ENCODE data around the gene NRL. TPM values are rescaled to one million over a fixed set of nuclear protein-coding genes. Genes with fewer than 3 reads are reported as not detected.

NRL gene
- polyA plus RNA-seq, 2 of the 4 experiments (the other 2 are of a cell fraction) = 0.93 to 0.97 TPM

DNA sequence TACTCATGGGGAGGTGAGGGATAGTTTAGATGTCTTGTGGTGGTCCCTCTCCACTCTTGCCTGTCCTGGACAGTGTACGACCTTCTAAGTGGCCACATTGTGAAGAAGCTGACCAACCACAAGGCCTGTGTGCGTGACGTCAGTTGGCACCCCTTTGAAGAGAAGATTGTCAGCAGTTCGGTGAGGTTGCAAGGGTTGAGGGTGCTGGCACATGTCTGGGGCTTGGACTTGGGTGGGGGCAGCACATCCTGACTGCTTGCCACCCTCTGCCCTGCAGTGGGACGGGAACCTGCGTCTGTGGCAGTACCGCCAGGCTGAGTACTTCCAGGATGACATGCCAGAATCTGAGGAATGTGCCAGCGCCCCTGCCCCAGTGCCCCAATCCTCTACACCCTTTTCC, 8.1 kb upstream of the NRL start:
- no peaks in the 10 kb centered on the region for H3K4me1 ChIP-seq
- DNase-seq (ENCODE audit: low read depth in 1 of 2, low spot score in 1 of 2) (no peak), FAIRE-seq (no peak), ATAC-seq (no peak)
- WGBS (ENCODE audit: missing lambda C conversion rate) = 89% methylated on average over 8 of the region's 8 CpGs
- TF ChIP-seq MAFK (IDR thresholded peaks at IDR 0.05; ENCODE audit: partially characterized antibody) = no peak
- no peak for TF ChIP-seq KDM1A (IDR thresholded peaks at IDR 0.05; ENCODE audit: low read depth)
- no peak for TF ChIP-seq JUN (IDR thresholded peaks at IDR 0.05)
- no peak for TF ChIP-seq RCOR1 (IDR thresholded peaks at IDR 0.05; ENCODE audit: low read depth, low read length)
- TF ChIP-seq TP53 (CRISPR knock-in tag; IDR thresholded peaks at IDR 0.05) = no peak
- TF ChIP-seq POLR2AphosphoS2 (conservative IDR thresholded peaks at IDR 0.05; ENCODE audit: low read length) = no peak
- TF ChIP-seq, protein P1, sequence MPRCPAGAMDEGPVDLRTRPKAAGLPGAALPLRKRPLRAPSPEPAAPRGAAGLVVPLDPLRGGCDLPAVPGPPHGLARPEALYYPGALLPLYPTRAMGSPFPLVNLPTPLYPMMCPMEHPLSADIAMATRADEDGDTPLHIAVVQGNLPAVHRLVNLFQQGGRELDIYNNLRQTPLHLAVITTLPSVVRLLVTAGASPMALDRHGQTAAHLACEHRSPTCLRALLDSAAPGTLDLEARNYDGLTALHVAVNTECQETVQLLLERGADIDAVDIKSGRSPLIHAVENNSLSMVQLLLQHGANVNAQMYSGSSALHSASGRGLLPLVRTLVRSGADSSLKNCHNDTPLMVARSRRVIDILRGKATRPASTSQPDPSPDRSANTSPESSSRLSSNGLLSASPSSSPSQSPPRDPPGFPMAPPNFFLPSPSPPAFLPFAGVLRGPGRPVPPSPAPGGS (IDR thresholded peaks at IDR 0.05) = no peak
- TF ChIP-seq, protein P2, sequence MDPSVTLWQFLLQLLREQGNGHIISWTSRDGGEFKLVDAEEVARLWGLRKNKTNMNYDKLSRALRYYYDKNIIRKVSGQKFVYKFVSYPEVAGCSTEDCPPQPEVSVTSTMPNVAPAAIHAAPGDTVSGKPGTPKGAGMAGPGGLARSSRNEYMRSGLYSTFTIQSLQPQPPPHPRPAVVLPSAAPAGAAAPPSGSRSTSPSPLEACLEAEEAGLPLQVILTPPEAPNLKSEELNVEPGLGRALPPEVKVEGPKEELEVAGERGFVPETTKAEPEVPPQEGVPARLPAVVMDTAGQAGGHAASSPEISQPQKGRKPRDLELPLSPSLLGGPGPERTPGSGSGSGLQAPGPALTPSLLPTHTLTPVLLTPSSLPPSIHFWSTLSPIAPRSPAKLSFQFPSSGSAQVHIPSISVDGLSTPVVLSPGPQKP (IDR thresholded peaks at IDR 0.05; ENCODE audit: low read depth, low read length) = no peak
- no peak for TF ChIP-seq CHD2 (IDR thresholded peaks at IDR 0.05; ENCODE audit: low read length, partially characterized antibody)
- no peak for TF ChIP-seq SMC3 (IDR thresholded peaks at IDR 0.05)
- no peak for TF ChIP-seq ESRRA (IDR thresholded peaks at IDR 0.05; ENCODE audit: borderline replicate concordance, low read length)
- TF ChIP-seq ZC3H11A (IDR thresholded peaks at IDR 0.05) = no peak
- TF ChIP-seq, protein P3, sequence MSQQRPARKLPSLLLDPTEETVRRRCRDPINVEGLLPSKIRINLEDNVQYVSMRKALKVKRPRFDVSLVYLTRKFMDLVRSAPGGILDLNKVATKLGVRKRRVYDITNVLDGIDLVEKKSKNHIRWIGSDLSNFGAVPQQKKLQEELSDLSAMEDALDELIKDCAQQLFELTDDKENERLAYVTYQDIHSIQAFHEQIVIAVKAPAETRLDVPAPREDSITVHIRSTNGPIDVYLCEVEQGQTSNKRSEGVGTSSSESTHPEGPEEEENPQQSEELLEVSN (IDR thresholded peaks at IDR 0.05; ENCODE audit: borderline replicate concordance, low read depth) = no peak
- TF ChIP-seq EHMT2 (IDR thresholded peaks at IDR 0.05; ENCODE audit: low read depth) = no peak
- TF ChIP-seq CEBPB (IDR thresholded peaks at IDR 0.05) = no peak
- TF ChIP-seq HOXA7 (CRISPR knock-in tag; IDR thresholded peaks at IDR 0.05) = no peak
- no peak for TF ChIP-seq RFX5 (IDR thresholded peaks at IDR 0.05)
- no peak for TF ChIP-seq JUNB (IDR thresholded peaks at IDR 0.05)
- ChIA-PET POLR2A (no interaction called here), CTCF (interaction anchor here (0.6 to 1.9 kb wide), 3 partner anchors 14 to 334 kb away, joined by 3 to 9 read pairs (median 8); partner anchors contain the start of gene IRF9)
- H3K4me2 ChIP-seq = no peak overlapping the region
- no peaks in the 10 kb centered on the region for H3K9me3 ChIP-seq
- H3K27ac ChIP-seq = no peak overlapping the region
- no peak overlapping the region for H3K4me3 ChIP-seq

DNA sequence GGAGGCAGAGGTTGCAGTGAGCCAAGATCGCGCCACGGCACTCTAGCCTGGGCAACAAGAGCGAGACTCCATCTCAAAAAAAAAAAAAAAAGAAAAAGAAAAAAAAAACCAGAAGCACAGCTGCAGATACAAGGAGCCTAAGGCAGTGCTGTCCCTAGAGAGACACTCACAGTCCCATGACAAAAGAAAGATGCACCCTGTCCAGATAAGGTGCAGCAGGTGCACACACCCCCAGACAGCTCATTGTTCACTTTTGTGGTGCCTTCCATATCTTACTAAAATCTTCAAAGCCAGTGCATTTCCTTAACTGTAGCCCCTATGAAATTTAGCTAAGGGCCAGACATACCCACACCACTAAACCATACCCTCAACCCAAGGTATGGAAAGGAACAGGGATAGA, 7.7 kb upstream of the NRL start:
- H3K4me2 ChIP-seq = no peak overlapping the region
- no peaks in the 10 kb centered on the region for H3K9me3 ChIP-seq
- no peak overlapping the region for H3K4me3 ChIP-seq
- WGBS (ENCODE audit: missing lambda C conversion rate) = 83% methylated on average over 4 of the region's 4 CpGs
- ATAC-seq (no peak), DNase-seq (ENCODE audit: low read depth in 1 of 2, low spot score in 1 of 2) (no peak), FAIRE-seq (no peak)
- CTCF ChIA-PET = interaction anchor here (0.6 to 1.9 kb wide), 3 partner anchors 14 to 334 kb away, joined by 3 to 9 read pairs (median 8); partner anchors contain the start of gene IRF9
- no peaks in the 10 kb centered on the region for H3K4me1 ChIP-seq
- H3K27ac ChIP-seq = no peak overlapping the region
- POLR2A ChIA-PET = interaction anchor here (0.6 kb wide), 1 partner anchor 76 kb away, joined by 3 read pairs; no protein-coding TSS in a partner anchor
- no peak for TF ChIP-seq CBX2 (IDR thresholded peaks at IDR 0.05; ENCODE audit: borderline replicate concordance, low read depth)
- TF ChIP-seq PHF8 (IDR thresholded peaks at IDR 0.05; ENCODE audit: borderline replicate concordance, low read depth) = no peak
- no peak for TF ChIP-seq TFCP2L1 (CRISPR knock-in tag; IDR thresholded peaks at IDR 0.05)
- no peak for TF ChIP-seq ESRRA (IDR thresholded peaks at IDR 0.05; ENCODE audit: borderline replicate concordance, low read length)
- no peak for TF ChIP-seq RARB (CRISPR knock-in tag; IDR thresholded peaks at IDR 0.05)
- TF ChIP-seq, protein P1 (IDR thresholded peaks at IDR 0.05) = no peak
- no peak for TF ChIP-seq KDM5A (IDR thresholded peaks at IDR 0.05)
- no peak for TF ChIP-seq GATA3 (IDR thresholded peaks at IDR 0.05; ENCODE audit: borderline replicate concordance)
- TF ChIP-seq POLR2AphosphoS2 (conservative IDR thresholded peaks at IDR 0.05; ENCODE audit: low read length) = no peak
- no peak for TF ChIP-seq HDAC2 (IDR thresholded peaks at IDR 0.05)
- no peak for TF ChIP-seq CHD2 (IDR thresholded peaks at IDR 0.05; ENCODE audit: low read length, partially characterized antibody)
- TF ChIP-seq, protein P4, sequence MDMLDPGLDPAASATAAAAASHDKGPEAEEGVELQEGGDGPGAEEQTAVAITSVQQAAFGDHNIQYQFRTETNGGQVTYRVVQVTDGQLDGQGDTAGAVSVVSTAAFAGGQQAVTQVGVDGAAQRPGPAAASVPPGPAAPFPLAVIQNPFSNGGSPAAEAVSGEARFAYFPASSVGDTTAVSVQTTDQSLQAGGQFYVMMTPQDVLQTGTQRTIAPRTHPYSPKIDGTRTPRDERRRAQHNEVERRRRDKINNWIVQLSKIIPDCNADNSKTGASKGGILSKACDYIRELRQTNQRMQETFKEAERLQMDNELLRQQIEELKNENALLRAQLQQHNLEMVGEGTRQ (IDR thresholded peaks at IDR 0.05) = no peak
- TF ChIP-seq NPAS2 (CRISPR knock-in tag; IDR thresholded peaks at IDR 0.05; ENCODE audit: borderline replicate concordance) = no peak
- TF ChIP-seq MAZ (IDR thresholded peaks at IDR 0.05; ENCODE audit: borderline replicate concordance, low read depth, low read length) = no peak
- TF ChIP-seq RCOR1 (IDR thresholded peaks at IDR 0.05; ENCODE audit: low read depth, low read length) = no peak
- TF ChIP-seq, protein P5, sequence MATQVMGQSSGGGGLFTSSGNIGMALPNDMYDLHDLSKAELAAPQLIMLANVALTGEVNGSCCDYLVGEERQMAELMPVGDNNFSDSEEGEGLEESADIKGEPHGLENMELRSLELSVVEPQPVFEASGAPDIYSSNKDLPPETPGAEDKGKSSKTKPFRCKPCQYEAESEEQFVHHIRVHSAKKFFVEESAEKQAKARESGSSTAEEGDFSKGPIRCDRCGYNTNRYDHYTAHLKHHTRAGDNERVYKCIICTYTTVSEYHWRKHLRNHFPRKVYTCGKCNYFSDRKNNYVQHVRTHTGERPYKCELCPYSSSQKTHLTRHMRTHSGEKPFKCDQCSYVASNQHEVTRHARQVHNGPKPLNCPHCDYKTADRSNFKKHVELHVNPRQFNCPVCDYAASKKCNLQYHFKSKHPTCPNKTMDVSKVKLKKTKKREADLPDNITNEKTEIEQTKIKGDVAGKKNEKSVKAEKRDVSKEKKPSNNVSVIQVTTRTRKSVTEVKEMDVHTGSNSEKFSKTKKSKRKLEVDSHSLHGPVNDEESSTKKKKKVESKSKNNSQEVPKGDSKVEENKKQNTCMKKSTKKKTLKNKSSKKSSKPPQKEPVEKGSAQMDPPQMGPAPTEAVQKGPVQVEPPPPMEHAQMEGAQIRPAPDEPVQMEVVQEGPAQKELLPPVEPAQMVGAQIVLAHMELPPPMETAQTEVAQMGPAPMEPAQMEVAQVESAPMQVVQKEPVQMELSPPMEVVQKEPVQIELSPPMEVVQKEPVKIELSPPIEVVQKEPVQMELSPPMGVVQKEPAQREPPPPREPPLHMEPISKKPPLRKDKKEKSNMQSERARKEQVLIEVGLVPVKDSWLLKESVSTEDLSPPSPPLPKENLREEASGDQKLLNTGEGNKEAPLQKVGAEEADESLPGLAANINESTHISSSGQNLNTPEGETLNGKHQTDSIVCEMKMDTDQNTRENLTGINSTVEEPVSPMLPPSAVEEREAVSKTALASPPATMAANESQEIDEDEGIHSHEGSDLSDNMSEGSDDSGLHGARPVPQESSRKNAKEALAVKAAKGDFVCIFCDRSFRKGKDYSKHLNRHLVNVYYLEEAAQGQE (IDR thresholded peaks at IDR 0.05) = no peak
